Breast epithelium (tissue), 4 donors: ENCODE measurements around the gene ILDR1. TPM values are rescaled to one million over a fixed set of nuclear protein-coding genes. Genes with fewer than 3 reads are reported as not detected.

Source experiments
- DNase-seq, 2 donors: peaks; one replicate each; pipeline ENCODE4 v3.0.0-alpha.2; 2019; ENCODE audit warnings: low spot score in 2 of 2
- H3K27ac ChIP-seq, 2 donors: fragments of 200-600 bp; sonication (generic) in 1 of 2; one replicate each; pipeline ENCODE4 v1.5.1; 2016 to 2019; ENCODE audit warnings: mild to moderate bottlenecking in 1 of 2
- H3K27me3 ChIP-seq, 2 donors: fragments of 200-600 bp; sonication (generic) in 1 of 2; one replicate each; pipeline versions ENCODE4 v1.5.1 to v1.6.0; 2017 to 2019; ENCODE audit warnings: control low read depth in 1 of 2, mild to moderate bottlenecking in 1 of 2
- H3K36me3 ChIP-seq: fragments of 200-600 bp; one replicate; pipeline ENCODE4 v1.5.1; 2019
- H3K4me1 ChIP-seq, 2 donors: fragments of 200-600 bp; sonication (generic); one replicate each; pipeline ENCODE4 v1.5.1; 2016 to 2019; ENCODE audit warnings: control low read depth in 1 of 2
- H3K4me3 ChIP-seq, 3 donors: fragments of 200-600 bp; sonication (generic); 1 replicate in 2 of 3; 2 replicates in 1 of 3; pipeline ENCODE4 v1.5.1; 2016 to 2019; ENCODE audit warnings: mild to moderate bottlenecking in 3 of 3, moderate library complexity in 2 of 3
- H3K9me3 ChIP-seq, 2 donors: fragments of 200-600 bp; sonication (generic) in 1 of 2; one replicate each; pipeline ENCODE4 v1.5.1; 2016 to 2019; ENCODE audit warnings: control low read depth in 1 of 2
- CTCF ChIP-seq, 3 donors: fragments of 450-650 bp; IDR thresholded peaks; one replicate each; pipeline ENCODE4 v1.5.1; 2016 to 2017; ENCODE audit warnings: antibody characterized with exemption in 3 of 3, mild to moderate bottlenecking in 3 of 3, moderate library complexity in 3 of 3
- POLR2A ChIP-seq: fragments of 450-650 bp; IDR thresholded peaks from one replicate; pipeline ENCODE4 v1.6.1; 2016; ENCODE audit warnings: antibody characterized with exemption, mild to moderate bottlenecking, moderate library complexity
- POLR2AphosphoS5 ChIP-seq, 3 donors: sonication (generic); formaldehyde crosslinking; IDR thresholded peaks; one replicate each; pipeline ENCODE4 v1.6.1; 2017; ENCODE audit warnings: antibody characterized with exemption in 3 of 3
- intact Hi-C: fragments of 100-400 bp; cut with DNase I; formaldehyde crosslinking; loops from one replicate; pipeline ENCODE4 v1.15.1; 2023; ENCODE audit warnings: low total_unique reads
- total RNA-seq, 3 donors: library from RNA; depleted of rRNA; stranded (reverse); fragments of >200 nt; gene quantifications; one replicate each; pipeline ENCODE4 v1.1.0, GENCODE V29; 2016

The ILDR1 gene
- total RNA-seq, 3 donors from 2014 or later = 3.3 to 5.9 TPM; not detected in 1

- Histone ChIP-seq H3K27ac (no peak overlapping the region), H3K36me3 (no peaks in the 10 kb centered on the region), H3K4me3 (no peak overlapping the region), H3K4me1 (no peaks in the 10 kb centered on the region), H3K27me3 (no peaks in the 10 kb centered on the region), H3K9me3 (no peaks in the 10 kb centered on the region)
- DNase-seq = no peak
- intact Hi-C loops = no loop called here
- no peak for TF ChIP-seq POLR2A
- no peak for TF ChIP-seq CTCF (IDR thresholded peaks at IDR 0.05)
- TF ChIP-seq POLR2AphosphoS5 (IDR thresholded peaks at IDR 0.05) = no peak
Observed at GRCh38 chr3:122064326-122064725, 42.3 kb upstream of the ILDR1 start.

- DNase-seq = no peak
- Histone ChIP-seq H3K4me3 (no peak overlapping the region), H3K27ac (no peak overlapping the region), H3K36me3 (no peaks in the 10 kb centered on the region), H3K27me3 (no peaks in the 10 kb centered on the region), H3K9me3 (no peaks in the 10 kb centered on the region), H3K4me1 (no peaks in the 10 kb centered on the region)
- TF ChIP-seq POLR2A = no peak
- no peak for TF ChIP-seq POLR2AphosphoS5 (IDR thresholded peaks at IDR 0.05)
- TF ChIP-seq CTCF (IDR thresholded peaks at IDR 0.05) = no peak
- intact Hi-C loops = no loop called here
Observed at GRCh38 chr3:122063908-122064307, 41.9 kb upstream of the ILDR1 start.

- Histone ChIP-seq H3K27ac (no peak overlapping the region), H3K9me3 (no peaks in the 10 kb centered on the region), H3K4me1 (no peaks in the 10 kb centered on the region), H3K27me3 (no peaks in the 10 kb centered on the region), H3K36me3 (no peaks in the 10 kb centered on the region), H3K4me3 (no peak overlapping the region)
- no peak for TF ChIP-seq CTCF (IDR thresholded peaks at IDR 0.05)
- TF ChIP-seq POLR2A = no peak
- no peak for TF ChIP-seq POLR2AphosphoS5 (IDR thresholded peaks at IDR 0.05)
- intact Hi-C loops = no loop called here
- no peak for DNase-seq
Observed at GRCh38 chr3:122060040-122060698, 38.1 kb upstream of the ILDR1 start.

GRCh38 chr3:122058294-122058693 lies 36.2 kb upstream of the ILDR1 start:
- Histone ChIP-seq H3K9me3 (no peaks in the 10 kb centered on the region), H3K4me3 (no peak overlapping the region), H3K36me3 (no peaks in the 10 kb centered on the region), H3K27me3 (no peaks in the 10 kb centered on the region), H3K4me1 (no peaks in the 10 kb centered on the region), H3K27ac (no peak overlapping the region)
- TF ChIP-seq CTCF (IDR thresholded peaks at IDR 0.05) (no peak), POLR2A (no peak), POLR2AphosphoS5 (IDR thresholded peaks at IDR 0.05) (no peak)
- no peak for DNase-seq
- intact Hi-C loops = no loop called here

GRCh38 chr3:122057671-122058070 lies 35.6 kb upstream of the ILDR1 start:
- Histone ChIP-seq H3K4me1 (no peaks in the 10 kb centered on the region), H3K4me3 (no peak overlapping the region), H3K36me3 (no peaks in the 10 kb centered on the region), H3K9me3 (no peaks in the 10 kb centered on the region), H3K27me3 (no peaks in the 10 kb centered on the region), H3K27ac (no peak overlapping the region)
- DNase-seq = no peak
- TF ChIP-seq CTCF (IDR thresholded peaks at IDR 0.05) = no peak
- TF ChIP-seq POLR2AphosphoS5 (IDR thresholded peaks at IDR 0.05) = no peak
- TF ChIP-seq POLR2A = no peak
- intact Hi-C loops = no loop called here
